ENCODE results near the gene SLC30A2.

The SLC30A2 gene

GRCh38 chr1:26041401-26041800, 4.5 kb downstream of the SLC30A2 start:
- DNase-seq (ENCODE audit: low spot score) = no peak

- no peak for DNase-seq (ENCODE audit: low spot score)
Observed at GRCh38 chr1:26038904-26039303, 7.0 kb downstream of the SLC30A2 start.

- DNase-seq (ENCODE audit: low spot score) = no peak
Observed at GRCh38 chr1:26038477-26038876, 7.4 kb downstream of the SLC30A2 start.

- no peak for DNase-seq (ENCODE audit: low spot score)
Observed at GRCh38 chr1:26037904-26038303, 8.0 kb downstream of the SLC30A2 start.

GRCh38 chr1:26036756-26037281, 9.1 kb downstream of the SLC30A2 start:
- no peak for DNase-seq (ENCODE audit: low spot score)

- DNase-seq (ENCODE audit: low spot score) = peak; percentile 94
Observed at GRCh38 chr1:26035959-26036755, 9.8 kb downstream of the SLC30A2 start.

GRCh38 chr1:26035203-26035958, 10.5 kb downstream of the SLC30A2 start:
- DNase-seq (ENCODE audit: low spot score) = peak; percentile 97

- DNase-seq (ENCODE audit: low spot score) = no peak
Observed at GRCh38 chr1:26034504-26035202, 11.3 kb downstream of the SLC30A2 start.

GRCh38 chr1:26032656-26033357, 13.1 kb downstream of the SLC30A2 start:
- DNase-seq (ENCODE audit: low spot score) = no peak

GRCh38 chr1:26031611-26032220, 14.2 kb downstream of the SLC30A2 start:
- DNase-seq (ENCODE audit: low spot score) = no peak

- no peak for DNase-seq (ENCODE audit: low spot score)
Observed at GRCh38 chr1:26031196-26031595, 14.7 kb downstream of the SLC30A2 start.

GRCh38 chr1:26029864-26030481, 15.9 kb downstream of the SLC30A2 start:
- no peak for DNase-seq (ENCODE audit: low spot score)

GRCh38 chr1:26029054-26029863, 16.7 kb downstream of the SLC30A2 start:
- DNase-seq (ENCODE audit: low spot score) = no peak

GRCh38 chr1:26028490-26028980, 17.4 kb downstream of the SLC30A2 start:
- DNase-seq (ENCODE audit: low spot score) = no peak

GRCh38 chr1:26027716-26028489, 18.0 kb downstream of the SLC30A2 start:
- no peak for DNase-seq (ENCODE audit: low spot score)

GRCh38 chr1:26025517-26025916, 20.4 kb downstream of the SLC30A2 start:
- no peak for DNase-seq (ENCODE audit: low spot score)

- no peak for DNase-seq (ENCODE audit: low spot score)
Observed at GRCh38 chr1:26025060-26025459, 20.9 kb downstream of the SLC30A2 start.

- DNase-seq (ENCODE audit: low spot score) = no peak
Observed at GRCh38 chr1:26023826-26024225, 22.1 kb downstream of the SLC30A2 start.

- no peak for DNase-seq (ENCODE audit: low spot score)
Observed at GRCh38 chr1:26023009-26023408, 22.9 kb downstream of the SLC30A2 start.

Data from AG08396 (cell line).